Adrenal gland (tissue), 12 donors: ENCODE measurements around the gene IFIT1B. TPM values are rescaled to one million over a fixed set of nuclear protein-coding genes. Genes with fewer than 3 reads are reported as not detected.
A peak's percentile ranks its signal among the peaks of the same experiment; 100 is the strongest.

ENCODE experiments used
- DNase-seq, 7 donors: peaks; one replicate each; pipeline ENCODE4 v3.0.0-alpha.2; 2019 to 2020
- H3K27ac ChIP-seq, 5 donors: fragments of 200-600 bp; sonication (generic) in 4 of 5; 1 replicate in 3 of 5; 2 replicates in 2 of 5; pipeline versions ENCODE4 v1.5.1 to v1.8.0; 2016 to 2020; ENCODE audit warnings: mild to moderate bottlenecking in 1 of 5
- H3K27me3 ChIP-seq: fragments of 200-600 bp; 2 replicates; pipeline ENCODE4 v1.8.0; 2021
- H3K36me3 ChIP-seq, 2 donors: fragments of 200-600 bp; replicated peaks in 1 of 2; 1 replicate in 1 of 2; 2 replicates in 1 of 2; pipeline versions ENCODE4 v1.5.1 to v1.8.0; 2018 to 2022
- H3K4me1 ChIP-seq, 2 donors: fragments of 200-600 bp; replicated peaks in 1 of 2; 1 replicate in 1 of 2; 2 replicates in 1 of 2; pipeline versions ENCODE4 v1.5.1 to v1.8.0; 2018 to 2021
- H3K4me3 ChIP-seq, 4 donors: fragments of 200-600 bp; sonication (generic) in 3 of 4; one replicate each; pipeline ENCODE4 v1.5.1; 2016 to 2018
- H3K9me3 ChIP-seq, 3 donors: fragments of 200-600 bp; sonication (generic) in 1 of 3; replicated peaks in 1 of 3; 1 replicate in 2 of 3; 2 replicates in 1 of 3; pipeline versions ENCODE4 v1.5.1 to v1.8.0; 2016 to 2021
- CTCF ChIP-seq, 6 experiments: fragments of 450-650 bp in 4 of 6; fragments of 200-600 bp in 2 of 6; sonication (generic) in 1 of 6; IDR thresholded peaks; 1 replicate in 5 of 6; 2 replicates in 1 of 6; pipeline versions ENCODE4 v1.5.1 to v1.8.0; 2016 to 2021; ENCODE audit warnings: antibody characterized with exemption in 6 of 6, mild to moderate bottlenecking in 2 of 6, moderate library complexity in 1 of 6
- POLR2A ChIP-seq, 2 donors: fragments of 450-650 bp; IDR thresholded peaks; one replicate each; pipeline ENCODE4 v1.6.1; 2017; ENCODE audit warnings: antibody characterized with exemption in 2 of 2, mild to moderate bottlenecking in 2 of 2, moderate library complexity in 1 of 2
- WGBS, 4 donors: extraction: QIAGEN DNeasy Blood & Tissue Kit in 2 of 4; methylation state at CpG; one replicate each; pipeline versions ENCODE4 v1.1.5 to v1.1.7; 2013 to 2017; 5-methylcytosine and 5-hydroxymethylcytosine counted together
- intact Hi-C, 2 donors: fragments of 100-400 bp; cut with DNase I; formaldehyde crosslinking; loops; one replicate each; pipeline versions ENCODE4 v1.14.1 to v1.15.0; 2022 to 2023
- polyA plus RNA-seq, 3 donors: library from polyadenylated mRNA; stranded (reverse); fragments of 200-250 nt in 2 of 3; fragments of 350-450 nt in 1 of 3; fragmentation: Illumina TruSeq in 1 of 3; extraction: RNeasy Lipid Tissue Mini Kit (QIAGEN cat#74804) in 1 of 3; gene quantifications; one replicate each; pipeline ENCODE4 v1.2.3, GENCODE V29; 2013 to 2014
- total RNA-seq, 9 donors: library from RNA; depleted of rRNA in 4 of 9; stranded (reverse); fragments of >200 nt in 4 of 9; fragments of 120-200 nt in 1 of 9; fragmentation: NEBNext Ultra II Directional in 1 of 9; extraction: Animal tissue kit (Norgen Biotek cat#: 25700) in 1 of 9; gene quantifications; one replicate each; pipeline versions ENCODE4 v1.1.0 to v1.2.4, GENCODE V29; 2013 to 2023
- donor health status: healthy with polysubstance abuse.
- donor health status: Bipolar disorder and iron deficiency.
- donor health status: DM: yes; HTN: yes; CAD: no.
- donor health status: DM: no; HTN: no; CAD: no.
- donor health status: DM: no; HTN: no; CAD: no.
- donor health status: DM: yes; HTN: yes; CAD: no.

The IFIT1B gene
- total and polyA plus RNA-seq, 12 donors, result 0.07 to 1.7 (median 0.23) TPM; not detected in 8

GRCh38 chr10:89344156-89344555, 33.7 kb upstream of the IFIT1B start:
- no peaks in the 10 kb centered on the region for H3K9me3 ChIP-seq

DNA sequence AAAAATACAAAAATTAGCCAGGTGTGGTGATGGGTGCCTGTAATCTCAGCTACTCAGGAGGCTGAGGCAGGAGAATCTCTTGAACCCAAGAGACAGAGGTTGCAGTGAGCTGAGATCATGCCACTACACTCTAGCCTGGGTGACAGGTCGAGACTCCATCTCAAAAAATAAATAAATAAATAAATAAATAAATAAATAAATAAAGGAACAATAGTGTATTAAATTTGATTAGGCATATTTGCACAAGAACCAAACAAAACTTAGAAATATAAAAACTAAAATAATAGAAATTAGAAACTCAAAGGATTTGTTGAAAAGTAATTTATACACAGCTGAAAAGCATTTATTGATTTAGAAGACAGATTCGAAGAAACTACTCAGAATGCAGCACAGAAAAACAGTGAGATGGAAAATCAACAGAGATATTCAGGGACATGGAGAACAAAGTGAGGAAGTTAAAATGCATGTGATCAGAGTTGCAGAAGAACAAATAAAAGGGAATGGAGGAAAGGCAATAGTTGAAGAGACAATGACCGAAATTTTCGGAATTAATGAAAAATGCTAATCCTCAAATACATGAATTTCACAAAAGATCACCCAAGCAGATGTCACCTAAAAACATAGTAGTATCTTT, 32.4 kb upstream of the IFIT1B start:
- H3K9me3 ChIP-seq, result no peaks in the 10 kb centered on the region
- DNase-seq, result no peak
- no peaks in the 10 kb centered on the region for H3K36me3 ChIP-seq
- TF ChIP-seq CTCF (IDR thresholded peaks at IDR 0.05), result no peak
- TF ChIP-seq POLR2A (IDR thresholded peaks at IDR 0.05), result no peak
- intact Hi-C loops, result no loop called here
- no peak overlapping the region for H3K4me3 ChIP-seq
- H3K27me3 ChIP-seq, result no peaks in the 10 kb centered on the region
- H3K27ac ChIP-seq, result peak overlapping the region in 2 of 5 donors; percentile 55 to 76
- 83 to 93% (median 91%) methylated on average over 4 of the region's 4 CpGs for WGBS, 4 donors
- H3K4me1 ChIP-seq, result peaks cover 13 to 38% of the 10 kb centered on the region in 2 donors

More at GRCh38 chr10:89344156-89344555, 33.7 kb upstream of the IFIT1B start:
- Histone ChIP-seq H3K36me3 (peaks cover 0 to 3% of the 10 kb centered on the region in 2 donors), H3K4me3 (no peak overlapping the region), H3K27me3 (no peaks in the 10 kb centered on the region), H3K27ac (no peak overlapping the region), H3K4me1 (peaks cover 13 to 34% of the 10 kb centered on the region in 2 donors)
- DNase-seq, result no peak
- WGBS, 4 donors, result 76 to 83% (median 81%) methylated on average over 2 of the region's 2 CpGs
- TF ChIP-seq POLR2A (IDR thresholded peaks at IDR 0.05) (no peak), CTCF (IDR thresholded peaks at IDR 0.05) (no peak)
- intact Hi-C loops, result no loop called here

- Histone ChIP-seq H3K4me3 (no peak overlapping the region), H3K4me1 (peaks cover 20 to 50% of the 10 kb centered on the region in 2 donors), H3K27ac (peak overlapping the region in 4 of 5 donors; percentile 11 to 76 (median 44)), H3K27me3 (no peaks in the 10 kb centered on the region), H3K36me3 (no peaks in the 10 kb centered on the region), H3K9me3 (no peaks in the 10 kb centered on the region)
- intact Hi-C loops, result no loop called here
- no peak for TF ChIP-seq CTCF (IDR thresholded peaks at IDR 0.05)
- no peak for TF ChIP-seq POLR2A (IDR thresholded peaks at IDR 0.05)
- 47 to 72% (median 59%) methylated on average over 4 of the region's 4 CpGs for WGBS, 4 donors
- DNase-seq, result peak in 3 of 7 donors; percentile 27 to 36 (median 35)
Measured at GRCh38 chr10:89346405-89347254, 31.2 kb upstream of the IFIT1B start.

DNA sequence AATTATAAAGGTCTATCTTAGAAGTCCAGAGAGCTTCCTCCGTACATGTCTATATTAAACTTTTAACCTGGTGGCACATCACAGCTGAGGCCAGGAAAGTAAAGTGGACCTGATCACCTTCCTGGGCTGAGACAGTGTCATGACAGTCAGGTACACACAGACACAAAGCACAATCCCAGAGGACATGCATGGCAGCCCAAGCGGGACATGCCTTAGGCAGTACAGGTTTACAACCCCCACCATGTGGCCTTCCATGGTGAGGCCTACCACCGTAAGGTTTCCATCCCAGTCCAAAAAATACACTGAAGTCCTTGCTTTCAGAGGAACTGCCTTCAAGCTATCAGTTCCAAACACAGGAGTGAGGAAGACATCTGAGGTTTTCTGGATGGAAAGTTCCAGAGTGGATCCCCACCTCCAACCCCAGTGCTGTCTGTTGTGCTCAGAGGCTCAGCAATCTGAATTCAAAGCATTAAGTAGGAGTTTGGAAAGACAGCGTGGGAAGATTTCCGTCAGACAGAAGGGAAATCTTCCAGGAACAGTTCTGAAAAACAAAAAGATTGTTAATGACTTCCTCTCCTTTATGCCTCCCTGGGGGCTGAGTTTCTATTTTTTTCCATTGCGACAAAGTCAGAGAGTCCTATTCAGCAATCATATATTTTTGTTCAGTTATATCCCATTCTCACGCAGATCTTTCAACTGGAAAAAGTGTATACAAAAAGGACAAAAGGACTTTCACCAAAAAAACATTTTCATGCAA, 30.0 kb upstream of the IFIT1B start:
- 65 to 76% (median 71%) methylated on average over 7 of the region's 7 CpGs for WGBS, 4 donors
- peaks cover 23 to 60% of the 10 kb centered on the region in 2 donors for H3K4me1 ChIP-seq

More for the DNA sequence above, 30.0 kb upstream of the IFIT1B start:
- Histone ChIP-seq H3K36me3 (no peaks in the 10 kb centered on the region), H3K27ac (peak overlapping the region in 3 of 5 donors; percentile 34 to 76 (median 69)), H3K27me3 (no peaks in the 10 kb centered on the region), H3K4me3 (no peak overlapping the region), H3K9me3 (no peaks in the 10 kb centered on the region)
- intact Hi-C loops, result no loop called here
- TF ChIP-seq CTCF (IDR thresholded peaks at IDR 0.05) (no peak), POLR2A (IDR thresholded peaks at IDR 0.05) (no peak)
- peak in 1 of 7 donors; percentile 18 for DNase-seq
